GM21367 (cell line): ENCODE data around the gene CPSF4.
A peak's percentile ranks its signal among the peaks of the same experiment; 100 is the strongest.

ENCODE experiments used
- ATAC-seq: cut with Tn5 transposase; IDR thresholded peaks from one replicate; pipeline ENCODE4 v1.9.1; 2021; ENCODE audit not compliant: unreplicated experiment

CPSF4 gene

GRCh38 chr7:99447943-99448342 lies 9.2 kb downstream of the CPSF4 start:
- no peak for ATAC-seq

GRCh38 chr7:99448855-99449254 lies 10.1 kb downstream of the CPSF4 start:
- ATAC-seq, result no peak

- ATAC-seq, result no peak
These were observed 10.6 kb downstream of the CPSF4 start for GRCh38 chr7:99449326-99449725.

- no peak for ATAC-seq
These were observed 13.2 kb downstream of the CPSF4 start for GRCh38 chr7:99451936-99452335.

- ATAC-seq, result no peak
These were observed 13.8 kb downstream of the CPSF4 start for GRCh38 chr7:99452541-99452940.

GRCh38 chr7:99453105-99453504 lies 14.4 kb downstream of the CPSF4 start:
- ATAC-seq, result no peak

- no peak for ATAC-seq
These were observed 17.1 kb downstream of the CPSF4 start for GRCh38 chr7:99455874-99456273.

- ATAC-seq, result no peak
These were observed 17.5 kb downstream of the CPSF4 start for GRCh38 chr7:99456288-99456687.

- no peak for ATAC-seq
These were observed 18.4 kb downstream of the CPSF4 start for GRCh38 chr7:99457050-99457649.

- no peak for ATAC-seq
These were observed 19.1 kb downstream of the CPSF4 start for GRCh38 chr7:99457650-99458493.

GRCh38 chr7:99459087-99459486 lies 20.3 kb downstream of the CPSF4 start:
- no peak for ATAC-seq

GRCh38 chr7:99460651-99461050 lies 21.9 kb downstream of the CPSF4 start:
- no peak for ATAC-seq

- ATAC-seq, result no peak
These were observed 22.5 kb downstream of the CPSF4 start for GRCh38 chr7:99461221-99461620.

GRCh38 chr7:99465421-99465768 lies 26.7 kb downstream of the CPSF4 start:
- ATAC-seq, result no peak

- ATAC-seq, result no peak
These were observed 29.7 kb downstream of the CPSF4 start for GRCh38 chr7:99468336-99468918.

GRCh38 chr7:99469381-99470065 lies 30.8 kb downstream of the CPSF4 start:
- no peak for ATAC-seq

- ATAC-seq, result peak; percentile 90
These were observed 34.0 kb downstream of the CPSF4 start, which contains the start of gene ZNF789 for GRCh38 chr7:99472561-99473314. Gene ZNF789 (plus strand): TSS chr7:99472890. CDS start chr7:99476457, 3,567 bp downstream.

GRCh38 chr7:99473315-99473596 lies 34.5 kb downstream of the CPSF4 start:
- ATAC-seq, result no peak

- ATAC-seq, result no peak
These were observed 37.4 kb downstream of the CPSF4 start for GRCh38 chr7:99476107-99476506.

GRCh38 chr7:99478464-99479440 lies 40.0 kb downstream of the CPSF4 start:
- ATAC-seq, result no peak
